Activated T-helper 2 cell treated with anti-CD3 and anti-CD28 coated beads, Interferon-gamma antibody, Interleukin-2, Interleukin-4, amounts not matched to agents 10 μg/mL and 5 μg/mL and 100 μg/mL, durations not matched to agents 14 hours and 24 hours and 36 hours (primary cell): Measurements from ENCODE around the gene FETUB. TPM values are rescaled to one million over a fixed set of nuclear protein-coding genes. Genes with fewer than 3 reads are reported as not detected.

Experiments used
- DNase-seq: peaks from one replicate; pipeline ENCODE4 v3.0.0; 2021; ENCODE audit warnings: low spot score
- H3K27ac Mint-ChIP-seq: one replicate; pipeline ENCODE4 v1.8.0; 2021; ENCODE audit warnings: mixed read lengths
- H3K27me3 Mint-ChIP-seq: one replicate; pipeline ENCODE4 v1.8.0; 2021; ENCODE audit warnings: low read depth, mixed read lengths
- H3K36me3 Mint-ChIP-seq: one replicate; pipeline ENCODE4 v1.8.0; 2021; ENCODE audit warnings: low read depth, mixed read lengths
- H3K4me1 Mint-ChIP-seq: one replicate; pipeline ENCODE4 v1.8.0; 2021; ENCODE audit warnings: low read depth, mixed read lengths
- H3K4me3 Mint-ChIP-seq: one replicate; pipeline ENCODE4 v1.8.0; 2021; ENCODE audit warnings: low read depth, mild to moderate bottlenecking, moderate library complexity, mixed read lengths
- H3K9me3 Mint-ChIP-seq: one replicate; pipeline ENCODE4 v1.8.0; 2021; ENCODE audit warnings: mixed read lengths
- intact Hi-C: fragments of 100-400 bp; cut with micrococcal nuclease; formaldehyde crosslinking; loops from one replicate; pipeline ENCODE4 v1.15.1; 2023
- total RNA-seq: library from RNA; stranded (reverse); gene quantifications from 2 replicates; pipeline ENCODE4 v1.2.3, GENCODE V29; 2022

The FETUB gene
- total RNA-seq, 1 donor from 2014 or later, result not detected

- Mint-ChIP-seq H3K27me3 (peaks cover 8% of the 10 kb centered on the region), H3K9me3 (no peaks in the 10 kb centered on the region), H3K27ac (no peak overlapping the region), H3K4me3 (no peak overlapping the region), H3K4me1 (no peaks in the 10 kb centered on the region), H3K36me3 (no peaks in the 10 kb centered on the region)
- DNase-seq, result no peak
- intact Hi-C loops, result no loop called here
Observed at GRCh38 chr3:186605078-186605477, 35.1 kb upstream of the FETUB start.

- H3K4me3 Mint-ChIP-seq, result no peak overlapping the region
Observed at GRCh38 chr3:186605561-186606545, 34.3 kb upstream of the FETUB start.

GRCh38 chr3:186608624-186609215, 31.5 kb upstream of the FETUB start:
- no peak for DNase-seq
- no peaks in the 10 kb centered on the region for H3K9me3 Mint-ChIP-seq
- no peak overlapping the region for H3K4me3 Mint-ChIP-seq
- no peak overlapping the region for H3K27ac Mint-ChIP-seq
- H3K4me1 Mint-ChIP-seq, result no peaks in the 10 kb centered on the region
- intact Hi-C loops, result no loop called here
- H3K27me3 Mint-ChIP-seq, result peaks cover 18% of the 10 kb centered on the region
- no peaks in the 10 kb centered on the region for H3K36me3 Mint-ChIP-seq

More at GRCh38 chr3:186605561-186606545, 34.3 kb upstream of the FETUB start:
- Mint-ChIP-seq H3K4me1 (no peaks in the 10 kb centered on the region), H3K9me3 (no peaks in the 10 kb centered on the region), H3K27ac (no peak overlapping the region), H3K27me3 (peaks cover 8% of the 10 kb centered on the region), H3K36me3 (no peaks in the 10 kb centered on the region)
- DNase-seq, result no peak
- intact Hi-C loops, result no loop called here

- no peak for DNase-seq
- intact Hi-C loops, result no loop called here
- Mint-ChIP-seq H3K36me3 (no peaks in the 10 kb centered on the region), H3K9me3 (no peaks in the 10 kb centered on the region), H3K27ac (no peak overlapping the region), H3K4me3 (no peak overlapping the region), H3K27me3 (peaks cover 22% of the 10 kb centered on the region), H3K4me1 (peaks cover 1% of the 10 kb centered on the region)
Observed at GRCh38 chr3:186609247-186609868, 30.8 kb upstream of the FETUB start.

GRCh38 chr3:186612065-186612464, 28.1 kb upstream of the FETUB start:
- Mint-ChIP-seq H3K4me3 (no peak overlapping the region), H3K9me3 (no peaks in the 10 kb centered on the region), H3K36me3 (no peaks in the 10 kb centered on the region), H3K27me3 (peaks cover 24% of the 10 kb centered on the region), H3K4me1 (peaks cover 11% of the 10 kb centered on the region), H3K27ac (no peak overlapping the region)
- DNase-seq, result no peak
- intact Hi-C loops, result loop anchor here (10.0 kb wide), 1 partner anchor 77 kb away; no protein-coding TSS in a partner anchor

- Mint-ChIP-seq H3K4me3 (no peak within 1 kb of the TSS), H3K27me3 (peaks cover 31% of the 10 kb centered on the region), H3K9me3 (no peaks in the 10 kb centered on the region), H3K4me1 (peaks cover 13% of the 10 kb centered on the region), H3K36me3 (no peaks in the 10 kb centered on the region), H3K27ac (no peak within 1 kb of the TSS)
- no peak for DNase-seq
- intact Hi-C loops, result loop anchor here (10.0 kb wide), 1 partner anchor 78 kb away; no protein-coding TSS in a partner anchor
Observed at GRCh38 chr3:186612721-186613636, 27.2 kb upstream of the FETUB start, which contains the start of gene AHSG. TSS of gene AHSG (plus strand) at chr3:186613060. CDS start at chr3:186613142, 82 bp downstream.

- no peaks in the 10 kb centered on the region for H3K36me3 Mint-ChIP-seq
- intact Hi-C loops, result loop anchor here (1.0 to 10.0 kb wide), 2 partner anchors 79 to 208 kb away; no protein-coding TSS in a partner anchor
- peaks cover 39% of the 10 kb centered on the region for H3K27me3 Mint-ChIP-seq
- H3K9me3 Mint-ChIP-seq, result no peaks in the 10 kb centered on the region
- H3K4me1 Mint-ChIP-seq, result peaks cover 13% of the 10 kb centered on the region
- H3K4me3 Mint-ChIP-seq, result no peak overlapping the region
- DNase-seq, result no peak
- H3K27ac Mint-ChIP-seq, result no peak overlapping the region
Observed at GRCh38 chr3:186613637-186614265, 26.4 kb upstream of the FETUB start.

GRCh38 chr3:186614266-186614596, 26.0 kb upstream of the FETUB start:
- intact Hi-C loops, result loop anchor here (1.0 to 10.0 kb wide), 2 partner anchors 79 to 207 kb away; no protein-coding TSS in a partner anchor
- no peaks in the 10 kb centered on the region for H3K9me3 Mint-ChIP-seq
- H3K4me3 Mint-ChIP-seq, result no peak overlapping the region
- no peak for DNase-seq
- H3K4me1 Mint-ChIP-seq, result peaks cover 13% of the 10 kb centered on the region
- peaks cover 40% of the 10 kb centered on the region for H3K27me3 Mint-ChIP-seq
- H3K27ac Mint-ChIP-seq, result no peak overlapping the region
- H3K36me3 Mint-ChIP-seq, result no peaks in the 10 kb centered on the region

GRCh38 chr3:186614597-186615483, 25.4 kb upstream of the FETUB start:
- Mint-ChIP-seq H3K4me1 (peaks cover 13% of the 10 kb centered on the region), H3K27ac (no peak overlapping the region)

GRCh38 chr3:186616299-186616617, 23.9 kb upstream of the FETUB start:
- H3K4me3 Mint-ChIP-seq, result no peak overlapping the region
- no peak for DNase-seq
- no peaks in the 10 kb centered on the region for H3K36me3 Mint-ChIP-seq
- peaks cover 44% of the 10 kb centered on the region for H3K27me3 Mint-ChIP-seq
- intact Hi-C loops, result loop anchor here (5.0 to 10.0 kb wide), 2 partner anchors 81 to 166 kb away; partner anchors contain the start of gene EIF4A2
- no peak overlapping the region for H3K27ac Mint-ChIP-seq
- peaks cover 13% of the 10 kb centered on the region for H3K4me1 Mint-ChIP-seq
- H3K9me3 Mint-ChIP-seq, result no peaks in the 10 kb centered on the region

More at GRCh38 chr3:186614597-186615483, 25.4 kb upstream of the FETUB start:
- DNase-seq, result peak; percentile 63
- intact Hi-C loops, result loop anchor here (1.0 to 10.0 kb wide), 3 partner anchors 80 to 206 kb away; partner anchors contain the start of gene EIF4A2
- Mint-ChIP-seq H3K4me3 (no peak overlapping the region), H3K9me3 (no peaks in the 10 kb centered on the region), H3K36me3 (no peaks in the 10 kb centered on the region), H3K27me3 (peaks cover 40% of the 10 kb centered on the region)
